ENCODE measurements around the gene ARL8B. TPM values are rescaled to one million over a fixed set of nuclear protein-coding genes. Genes with fewer than 3 reads are reported as not detected.
"Not testable (repeated sequence)": the region's sequence is repeated elsewhere in the genome, so short reads cannot be mapped to it uniquely, and the experiment has no call there.

Gene ARL8B
- total and polyA plus RNA-seq, 10 of the 15 experiments (the other 5 are each of a cell fraction or from before 2014, with no cell fraction given) = 22.0 to 80.6 (median 43.7) TPM

- H2AFZ ChIP-seq (ENCODE audit: control insufficient read depth, low read depth, low read length) = no peak overlapping the region
- ATAC-seq (no peak), DNase-seq (ENCODE audit: low read depth, low spot score) (no peak), FAIRE-seq (no peak)
- SMC1A ChIA-PET (ENCODE audit: uncharacterized antibody, unreplicated experiment) = interaction anchor here (0.9 to 2.4 kb wide), 6 partner anchors 9 to 34 kb away, joined by 3 to 14 read pairs (median 6); no protein-coding TSS in a partner anchor
- H4K20me1 ChIP-seq (ENCODE audit: control insufficient read depth, insufficient read depth) = no peaks in the 10 kb centered on the region
- intact Hi-C loops (cut with micrococcal nuclease; ENCODE audit: unreplicated experiment) = no loop called here
- TF ChIP-seq HSF1 (IDR thresholded peaks at IDR 0.05; ENCODE audit: low read depth, low read length) (no peak), MAX (IDR thresholded peaks at IDR 0.05; ENCODE audit: low read depth, low read length) (no peak), JUND (IDR thresholded peaks at IDR 0.05; ENCODE audit: low read depth, low read length) (no peak), E2F4 (IDR thresholded peaks at IDR 0.05; ENCODE audit: low read depth, low read length) (no peak), RBBP5 (conservative IDR thresholded peaks at IDR 0.05) (no peak), NR2C2 (IDR thresholded peaks at IDR 0.05; ENCODE audit: borderline replicate concordance, control insufficient read depth, insufficient read length, low read depth) (no peak)
- CTCF ChIA-PET = interaction anchor here (0.6 kb wide), 1 partner anchor 13 kb away, joined by 3 read pairs; no protein-coding TSS in a partner anchor
- no peaks in the 10 kb centered on the region for H3K9me3 ChIP-seq (replicated peaks; ENCODE audit: control insufficient read depth, insufficient read depth, low read length)
- no peak overlapping the region for H3K4me2 ChIP-seq (ENCODE audit: control insufficient read depth, insufficient read depth)
- peaks cover 7% of the 10 kb centered on the region; the same call in 1 of the 2 replicates for H3K4me1 ChIP-seq (ENCODE audit: control insufficient read depth, insufficient read depth, low read length)
- H3K36me3 ChIP-seq (ENCODE audit: control insufficient read depth in 2 of 2, insufficient read depth in 2 of 2, low read length in 1 of 2) = peaks cover 2 to 20% of the 10 kb centered on the region in 2 experiments; a peak in 3 of 4 replicates
- in situ Hi-C loops (cut with MboI) = no loop called here
- peaks cover 36% of the 10 kb centered on the region for H3K79me2 ChIP-seq (ENCODE audit: control insufficient read depth, insufficient read depth, low read length)
- no peak overlapping the region for H3K4me3 ChIP-seq
- no peak overlapping the region for H3K27ac ChIP-seq (ENCODE audit: control insufficient read depth, insufficient read depth)
- RAD21 ChIA-PET (ENCODE audit: unreplicated experiment) = interaction anchor here (1.4 kb wide), 1 partner anchor 9 kb away, joined by 4 read pairs; no protein-coding TSS in a partner anchor
- POLR2A ChIA-PET = interaction anchor here (0.6 to 3.3 kb wide), 4 partner anchors 11 to 234 kb away, joined by 4 to 13 read pairs (median 6); no protein-coding TSS in a partner anchor
- H3K27me3 ChIP-seq (replicated peaks in 1 of 2; ENCODE audit: control insufficient read depth in 2 of 2, insufficient read depth in 2 of 2, low read length in 1 of 2) = no peaks in the 10 kb centered on the region
- no peak overlapping the region for H3K9ac ChIP-seq (ENCODE audit: control insufficient read depth, insufficient read depth, low read length)
- TSS peak; percentile 25 for BruUV-seq (replicated peaks)
- 100% methylated on average over 4 of the region's 4 CpGs for whole genome bisulfite sequencing (ENCODE audit: insufficient coverage, insufficient replicate concordance, low lambda C conversion rate, missing lambda C conversion rate)
These were observed 49.9 kb downstream of the ARL8B start for GRCh38 chr3:5172018-5172417.

DNA sequence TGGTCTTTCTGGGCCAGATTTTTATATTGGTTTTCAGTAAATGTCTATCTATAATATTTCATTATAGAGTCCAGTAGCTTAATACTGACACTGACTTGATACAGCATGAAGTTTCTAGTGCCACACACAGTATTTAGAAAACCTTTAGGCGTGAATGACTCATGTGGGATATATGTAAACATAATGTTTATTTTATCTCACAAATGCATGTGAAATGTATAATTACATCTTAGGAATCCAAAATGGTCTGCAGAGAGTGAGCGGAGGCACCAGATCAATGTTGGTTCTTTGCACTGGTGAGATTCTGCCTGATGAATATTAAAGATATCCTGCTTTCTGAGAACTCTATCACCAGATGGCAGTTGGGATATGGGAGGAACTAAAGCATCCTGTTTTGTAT, 56.9 kb downstream of the ARL8B start:
- ChIA-PET CTCF (interaction anchor here (2.7 kb wide), 1 partner anchor 41 kb away, joined by 12 read pairs; no protein-coding TSS in a partner anchor), POLR2A (interaction anchor here (3.8 kb wide), 1 partner anchor 8 kb away, joined by 21 read pairs; the partner anchor contains the start of gene EDEM1), SMC1A (ENCODE audit: uncharacterized antibody, unreplicated experiment) (interaction anchor here (1.1 kb wide), 1 partner anchor 10 kb away, joined by 3 read pairs; no protein-coding TSS in a partner anchor)
- H3K4me2 ChIP-seq (ENCODE audit: control insufficient read depth, insufficient read depth); DNase-seq (ENCODE audit: low read depth, low spot score); H3K27me3 ChIP-seq (replicated peaks in 1 of 2; ENCODE audit: control insufficient read depth in 2 of 2, insufficient read depth in 2 of 2, low read length in 1 of 2); H3K9ac ChIP-seq (ENCODE audit: control insufficient read depth, insufficient read depth, low read length); H3K79me2 ChIP-seq (ENCODE audit: control insufficient read depth, insufficient read depth, low read length); H4K20me1 ChIP-seq (ENCODE audit: control insufficient read depth, insufficient read depth); ATAC-seq; H2AFZ ChIP-seq (ENCODE audit: control insufficient read depth, low read depth, low read length); H3K27ac ChIP-seq (ENCODE audit: control insufficient read depth, insufficient read depth); BruUV-seq (replicated peaks); FAIRE-seq; intact Hi-C loops (cut with micrococcal nuclease; ENCODE audit: unreplicated experiment); H3K4me3 ChIP-seq; RAD21 ChIA-PET (ENCODE audit: unreplicated experiment); in situ Hi-C loops (cut with MboI); H3K9me3 ChIP-seq (replicated peaks; ENCODE audit: control insufficient read depth, insufficient read depth, low read length): not testable (repeated sequence)
- Histone ChIP-seq H3K36me3 (ENCODE audit: control insufficient read depth in 2 of 2, insufficient read depth in 2 of 2, low read length in 1 of 2) (peaks cover 5 to 23% of the 10 kb centered on the region in 2 experiments; a peak in 3 of 4 replicates), H3K4me1 (ENCODE audit: control insufficient read depth, insufficient read depth, low read length) (peaks cover 27% of the 10 kb centered on the region)
- 98% methylated on average over 2 of the region's 2 CpGs for WGBS (ENCODE audit: insufficient coverage, insufficient replicate concordance, low lambda C conversion rate, missing lambda C conversion rate)

All from GM12878 (cell line).